Pons (tissue), 1 donor: ENCODE data around the gene GLB1L2.
A peak's percentile ranks its signal among the peaks of the same experiment; 100 is the strongest.

ENCODE experiments used
- DNase-seq: peaks from one replicate; pipeline ENCODE4 v3.0.0-alpha.2; 2016; ENCODE audit warnings: low spot score

The GLB1L2 gene

GRCh38 chr11:134347441-134347840, 15.7 kb downstream of the GLB1L2 start:
- DNase-seq, result no peak

GRCh38 chr11:134349109-134349801, 17.5 kb downstream of the GLB1L2 start:
- no peak for DNase-seq

GRCh38 chr11:134349802-134350355, 18.1 kb downstream of the GLB1L2 start:
- no peak for DNase-seq

GRCh38 chr11:134350381-134350780, 18.6 kb downstream of the GLB1L2 start:
- no peak for DNase-seq

GRCh38 chr11:134352111-134352510, 20.3 kb downstream of the GLB1L2 start:
- no peak for DNase-seq

- no peak for DNase-seq
Observed at GRCh38 chr11:134355136-134355535, 23.3 kb downstream of the GLB1L2 start.

- no peak for DNase-seq
Observed at GRCh38 chr11:134355656-134356055, 23.9 kb downstream of the GLB1L2 start.

GRCh38 chr11:134356656-134357544, 25.1 kb downstream of the GLB1L2 start:
- no peak for DNase-seq

- DNase-seq, result no peak
Observed at GRCh38 chr11:134357545-134357839, 25.7 kb downstream of the GLB1L2 start.

GRCh38 chr11:134358165-134358855, 26.5 kb downstream of the GLB1L2 start:
- DNase-seq, result no peak

- DNase-seq, result no peak
Observed at GRCh38 chr11:134358856-134359490, 27.2 kb downstream of the GLB1L2 start.

GRCh38 chr11:134359646-134360045, 27.9 kb downstream of the GLB1L2 start:
- no peak for DNase-seq

- peak; percentile 81 for DNase-seq
Observed at GRCh38 chr11:134360050-134360835, 28.5 kb downstream of the GLB1L2 start.

GRCh38 chr11:134361661-134362060, 29.9 kb downstream of the GLB1L2 start:
- DNase-seq, result no peak

GRCh38 chr11:134362192-134362901, 30.6 kb downstream of the GLB1L2 start:
- no peak for DNase-seq

GRCh38 chr11:134363161-134363560, 31.4 kb downstream of the GLB1L2 start:
- DNase-seq, result no peak

GRCh38 chr11:134363592-134363991, 31.8 kb downstream of the GLB1L2 start:
- DNase-seq, result no peak

- no peak for DNase-seq
Observed at GRCh38 chr11:134364261-134364660, 32.5 kb downstream of the GLB1L2 start.

GRCh38 chr11:134365011-134365925, 33.5 kb downstream of the GLB1L2 start:
- no peak for DNase-seq

- no peak for DNase-seq
Observed at GRCh38 chr11:134366254-134366653, 34.5 kb downstream of the GLB1L2 start.
